MG63 (cell line): Measurements from ENCODE around the gene CLMP. TPM values are rescaled to one million over a fixed set of nuclear protein-coding genes. Genes with fewer than 3 reads are reported as not detected.
"Not testable (repeated sequence)": the region's sequence is repeated elsewhere in the genome, so short reads cannot be mapped to it uniquely, and the experiment has no call there.

Experiments
- DNase-seq: peaks from one replicate; pipeline ENCODE4 v3.0.0-alpha.2; 2020
- H3K27me3 ChIP-seq: fragments of 250-450 bp; sonication (Bioruptor Pico); 2 replicates; pipeline ENCODE4 v1.5.1; 2020; ENCODE audit warnings: mild to moderate bottlenecking, moderate library complexity
- H3K36me3 ChIP-seq: fragments of 250-450 bp; sonication (Bioruptor Pico); 2 replicates; pipeline ENCODE4 v1.5.1; 2020; ENCODE audit warnings: mild to moderate bottlenecking, moderate library complexity
- H3K4me3 ChIP-seq: fragments of 250-450 bp; sonication (Bioruptor Pico); 2 replicates; pipeline ENCODE4 v1.5.1; 2020; ENCODE audit warnings: mild to moderate bottlenecking, moderate library complexity
- H3K9me3 ChIP-seq: fragments of 250-450 bp; sonication (Bioruptor Pico); 2 replicates; pipeline ENCODE4 v1.5.1; 2020; ENCODE audit warnings: mild to moderate bottlenecking, moderate library complexity
- total RNA-seq: library from RNA; depleted of rRNA; stranded (reverse); fragments of >200 nt; shearing (Covaris generic); gene quantifications from 2 replicates; pipeline ENCODE4 v1.2.3, GENCODE V29; 2014; ENCODE audit warnings: low replicate concordance

CLMP gene
- total RNA-seq, 1 experiment from 2014 or later, result 109 TPM

GRCh38 chr11:123139206-123139605 lies 55.8 kb downstream of the CLMP start:
- Histone ChIP-seq H3K9me3 (no peaks in the 10 kb centered on the region), H3K4me3 (no peak overlapping the region), H3K27me3 (no peaks in the 10 kb centered on the region), H3K36me3 (peaks cover 30% of the 10 kb centered on the region)
- DNase-seq, result no peak

- Histone ChIP-seq H3K9me3 (no peaks in the 10 kb centered on the region), H3K4me3 (no peak overlapping the region), H3K27me3 (no peaks in the 10 kb centered on the region), H3K36me3 (peaks cover 26% of the 10 kb centered on the region)
- DNase-seq, result peak; percentile 77
Observed at GRCh38 chr11:123137431-123138224, 57.4 kb downstream of the CLMP start.

GRCh38 chr11:123135863-123136446 lies 59.1 kb downstream of the CLMP start:
- no peak for DNase-seq
- no peaks in the 10 kb centered on the region for H3K27me3 ChIP-seq
- no peaks in the 10 kb centered on the region for H3K9me3 ChIP-seq
- H3K4me3 ChIP-seq, result no peak overlapping the region
- H3K36me3 ChIP-seq, result peaks cover 19% of the 10 kb centered on the region

GRCh38 chr11:123132881-123133280 lies 62.2 kb downstream of the CLMP start:
- Histone ChIP-seq H3K4me3 (no peak overlapping the region), H3K36me3 (peaks cover 15% of the 10 kb centered on the region)
- DNase-seq, result peak; percentile 17

GRCh38 chr11:123132034-123132766 lies 62.8 kb downstream of the CLMP start:
- not testable (repeated sequence) for H3K9me3 ChIP-seq, H3K4me3 ChIP-seq, H3K27me3 ChIP-seq
- peak; percentile 79 for DNase-seq
- peaks cover 13% of the 10 kb centered on the region for H3K36me3 ChIP-seq

More at GRCh38 chr11:123132881-123133280, 62.2 kb downstream of the CLMP start:
- Histone ChIP-seq H3K9me3 (no peaks in the 10 kb centered on the region), H3K27me3 (no peaks in the 10 kb centered on the region)

GRCh38 chr11:123129920-123130319 lies 65.1 kb downstream of the CLMP start:
- peaks cover 19% of the 10 kb centered on the region for H3K36me3 ChIP-seq
- DNase-seq, result no peak
- no peaks in the 10 kb centered on the region for H3K27me3 ChIP-seq
- H3K4me3 ChIP-seq, result no peak overlapping the region
- no peaks in the 10 kb centered on the region for H3K9me3 ChIP-seq

- H3K9me3 ChIP-seq, result no peaks in the 10 kb centered on the region
- H3K36me3 ChIP-seq, result peaks cover 44% of the 10 kb centered on the region
- no peaks in the 10 kb centered on the region for H3K27me3 ChIP-seq
- H3K4me3 ChIP-seq, result no peak overlapping the region
- DNase-seq, result no peak
Observed at GRCh38 chr11:123125169-123125568, 69.9 kb downstream of the CLMP start.

- Histone ChIP-seq H3K9me3 (no peaks in the 10 kb centered on the region), H3K27me3 (no peaks in the 10 kb centered on the region), H3K36me3 (peaks cover 44% of the 10 kb centered on the region), H3K4me3 (no peak overlapping the region)
- no peak for DNase-seq
Observed at GRCh38 chr11:123122852-123123251, 72.2 kb downstream of the CLMP start.

GRCh38 chr11:123122341-123122740 lies 72.7 kb downstream of the CLMP start:
- Histone ChIP-seq H3K36me3 (peaks cover 50% of the 10 kb centered on the region), H3K9me3 (no peaks in the 10 kb centered on the region), H3K27me3 (no peaks in the 10 kb centered on the region), H3K4me3 (no peak overlapping the region)
- peak; percentile 11 for DNase-seq

- Histone ChIP-seq H3K9me3 (peaks cover 7% of the 10 kb centered on the region), H3K4me3 (no peak overlapping the region), H3K36me3 (peaks cover 60% of the 10 kb centered on the region), H3K27me3 (no peaks in the 10 kb centered on the region)
- DNase-seq, result no peak
Observed at GRCh38 chr11:123116486-123116885, 78.6 kb downstream of the CLMP start.

- DNase-seq, result no peak
- Histone ChIP-seq H3K9me3 (peaks cover 7% of the 10 kb centered on the region), H3K36me3 (peaks cover 53% of the 10 kb centered on the region), H3K27me3 (no peaks in the 10 kb centered on the region), H3K4me3 (no peak overlapping the region)
Observed at GRCh38 chr11:123111465-123111864, 83.6 kb downstream of the CLMP start.

GRCh38 chr11:123110397-123110796 lies 84.7 kb downstream of the CLMP start:
- no peaks in the 10 kb centered on the region; the same call in 1 of the 2 replicates for H3K9me3 ChIP-seq
- no peaks in the 10 kb centered on the region for H3K27me3 ChIP-seq
- no peak overlapping the region for H3K4me3 ChIP-seq
- peaks cover 47% of the 10 kb centered on the region for H3K36me3 ChIP-seq
- no peak for DNase-seq

GRCh38 chr11:123107945-123108495 lies 87.0 kb downstream of the CLMP start:
- Histone ChIP-seq H3K9me3 (no peaks in the 10 kb centered on the region), H3K27me3 (no peaks in the 10 kb centered on the region), H3K4me3 (no peak overlapping the region), H3K36me3 (peaks cover 34% of the 10 kb centered on the region)
- DNase-seq, result no peak

- H3K9me3 ChIP-seq, result no peaks in the 10 kb centered on the region
- no peak overlapping the region for H3K4me3 ChIP-seq
- no peaks in the 10 kb centered on the region for H3K27me3 ChIP-seq
- no peak for DNase-seq
- peaks cover 12% of the 10 kb centered on the region; the same call in 1 of the 2 replicates for H3K36me3 ChIP-seq
Observed at GRCh38 chr11:123104697-123105096, 90.4 kb downstream of the CLMP start.

GRCh38 chr11:123103326-123103980 lies 91.6 kb downstream of the CLMP start:
- Histone ChIP-seq H3K36me3 (peaks cover 21% of the 10 kb centered on the region), H3K4me3 (no peak overlapping the region), H3K27me3 (no peaks in the 10 kb centered on the region), H3K9me3 (no peaks in the 10 kb centered on the region)
- DNase-seq, result peak; percentile 54

- Histone ChIP-seq H3K36me3 (peaks cover 34% of the 10 kb centered on the region), H3K9me3 (no peaks in the 10 kb centered on the region), H3K27me3 (no peaks in the 10 kb centered on the region), H3K4me3 (no peak overlapping the region)
- DNase-seq, result peak; percentile 32
Observed at GRCh38 chr11:123100379-123101085, 94.5 kb downstream of the CLMP start.
